WTC11 (cell line): ENCODE measurements around the gene CUL4A. TPM values are rescaled to one million over a fixed set of nuclear protein-coding genes. Genes with fewer than 3 reads are reported as not detected.

ENCODE experiments used
- ATF3 ChIP-seq: sonication (generic); formaldehyde crosslinking; conservative IDR thresholded peaks from 2 replicates; pipeline ENCODE4 v1.8.1; 2022; ENCODE audit warnings: mild to moderate bottlenecking, missing genetic modification reagents
- ATF6 ChIP-seq: sonication (generic); formaldehyde crosslinking; IDR thresholded peaks from 2 replicates; pipeline ENCODE4 v1.8.1; 2023; ENCODE audit warnings: mild to moderate bottlenecking, missing genetic modification reagents
- CDX4 ChIP-seq: fragments of 250-450 bp; sonication (Bioruptor Pico); IDR thresholded peaks from 2 replicates; pipeline ENCODE4 v1.9.0; 2021; ENCODE audit warnings: moderate library complexity, mild to moderate bottlenecking, inconsistent platforms, borderline replicate concordance
- E2F5 ChIP-seq: sonication (generic); formaldehyde crosslinking; IDR thresholded peaks from 2 replicates; pipeline ENCODE4 v1.8.1; 2022; ENCODE audit warnings: mild to moderate bottlenecking, moderate library complexity, missing genetic modification reagents
- EMX1 ChIP-seq: fragments of 250-450 bp; sonication (Bioruptor Pico); IDR thresholded peaks from 2 replicates; pipeline ENCODE4 v1.8.0; 2021; ENCODE audit warnings: mild to moderate bottlenecking
- ESRRA ChIP-seq: sonication (generic); formaldehyde crosslinking; IDR thresholded peaks from 2 replicates; pipeline ENCODE4 v1.8.1; 2022; ENCODE audit warnings: mild to moderate bottlenecking, missing genetic modification reagents, borderline replicate concordance
- FOXK1 ChIP-seq: sonication (generic); formaldehyde crosslinking; IDR thresholded peaks from 2 replicates; pipeline ENCODE4 v1.8.0; 2022; ENCODE audit warnings: mild to moderate bottlenecking, moderate library complexity, missing genetic modification reagents
- FOXP1 ChIP-seq: sonication (generic); formaldehyde crosslinking; IDR thresholded peaks from 2 replicates; pipeline ENCODE4 v1.8.0; 2022; ENCODE audit warnings: missing genetic modification reagents, mild to moderate bottlenecking, moderate library complexity, borderline replicate concordance
- FOXP4 ChIP-seq: sonication (generic); formaldehyde crosslinking; IDR thresholded peaks from 2 replicates; pipeline ENCODE4 v1.8.0; 2022; ENCODE audit warnings: mild to moderate bottlenecking, missing genetic modification reagents
- GABPB1 ChIP-seq: sonication (generic); formaldehyde crosslinking; IDR thresholded peaks from 2 replicates; pipeline ENCODE4 v1.8.1; 2023; ENCODE audit warnings: mild to moderate bottlenecking, missing genetic modification reagents
- HMGXB4 ChIP-seq: sonication (generic); formaldehyde crosslinking; IDR thresholded peaks from 2 replicates; pipeline ENCODE4 v1.8.1; 2023; ENCODE audit warnings: mild to moderate bottlenecking, moderate library complexity, missing genetic modification reagents
- MYBL2 ChIP-seq: sonication (generic); formaldehyde crosslinking; IDR thresholded peaks from 2 replicates; pipeline ENCODE4 v1.8.1; 2023; ENCODE audit warnings: mild to moderate bottlenecking, moderate library complexity, missing genetic modification reagents
- PRDM15 ChIP-seq: sonication (generic); formaldehyde crosslinking; IDR thresholded peaks from 2 replicates; pipeline ENCODE4 v1.8.0; 2022; ENCODE audit warnings: missing genetic modification reagents
- PRRX2 ChIP-seq: fragments of 250-450 bp; sonication (Bioruptor Pico); IDR thresholded peaks from 2 replicates; pipeline ENCODE4 v1.8.0; 2021; ENCODE audit warnings: mild to moderate bottlenecking
- SMAD3 ChIP-seq: sonication (generic); formaldehyde crosslinking; IDR thresholded peaks from 2 replicates; pipeline ENCODE4 v1.8.0; 2022; ENCODE audit warnings: missing genetic modification reagents, mild to moderate bottlenecking, borderline replicate concordance
- SP1 ChIP-seq: sonication (generic); formaldehyde crosslinking; conservative IDR thresholded peaks from 2 replicates; pipeline ENCODE4 v1.8.1; 2022; ENCODE audit warnings: missing genetic modification reagents
- STAT6 ChIP-seq: sonication (generic); formaldehyde crosslinking; conservative IDR thresholded peaks from 2 replicates; pipeline ENCODE4 v1.8.1; 2023; ENCODE audit warnings: mild to moderate bottlenecking, low read depth, missing genetic modification reagents, moderate library complexity
- TEAD4 ChIP-seq: sonication (generic); formaldehyde crosslinking; IDR thresholded peaks from 2 replicates; pipeline ENCODE4 v1.8.0; 2022; ENCODE audit warnings: mild to moderate bottlenecking, missing genetic modification reagents
- ZNF219 ChIP-seq: sonication (generic); formaldehyde crosslinking; IDR thresholded peaks from 2 replicates; pipeline ENCODE4 v1.8.0; 2023; ENCODE audit warnings: missing genetic modification reagents, mild to moderate bottlenecking, borderline replicate concordance
- ZNF263 ChIP-seq: sonication (generic); formaldehyde crosslinking; IDR thresholded peaks from 2 replicates; pipeline ENCODE4 v1.8.1; 2022; ENCODE audit warnings: low read depth, mild to moderate bottlenecking, moderate library complexity, missing genetic modification reagents
- ZNF396 ChIP-seq: fragments of 250-450 bp; sonication (Bioruptor Pico); IDR thresholded peaks from 2 replicates; pipeline ENCODE4 v1.8.0; 2021; ENCODE audit warnings: mild to moderate bottlenecking, moderate library complexity, borderline replicate concordance
- ZNF671 ChIP-seq: fragments of 250-450 bp; sonication (Bioruptor Pico); IDR thresholded peaks from 2 replicates; pipeline ENCODE4 v1.8.0; 2021; ENCODE audit warnings: mild to moderate bottlenecking
- ZSCAN18 ChIP-seq: fragments of 250-450 bp; sonication (Bioruptor Pico); IDR thresholded peaks from 2 replicates; pipeline ENCODE4 v2.1.2; 2022; ENCODE audit warnings: mild to moderate bottlenecking, moderate library complexity
- total RNA-seq: library from RNA; stranded (reverse); gene quantifications from 3 replicates; pipeline ENCODE4 v1.2.3, GENCODE V29; 2021

Gene CUL4A
- total RNA-seq, 1 experiment from 2014 or later = 99.9 TPM

GRCh38 chr13:113296823-113297369 is 87.5 kb downstream of the CUL4A start, which contains the start of gene LAMP1 (continued):
- TF ChIP-seq FOXP1 (peak; percentile 100), SMAD3 (CRISPR knock-in tag) (peak; percentile 99), STAT6 (CRISPR knock-in tag) (peak; percentile 89; the same call in 1 of the 2 replicates), EMX1 (CRISPR knock-in tag) (0 out of 2 replicates have a peak, but pooled peaks have one; percentile 49), GABPB1 (CRISPR knock-in tag) (peak; percentile 82), ZNF671 (CRISPR knock-in tag) (no peak), FOXP4 (CRISPR knock-in tag) (peak; percentile 99), CDX4 (no peak), SP1 (CRISPR knock-in tag) (peak; percentile 98), PRRX2 (CRISPR knock-in tag) (no peak), ESRRA (CRISPR knock-in tag) (peak; percentile 99), MYBL2 (peak; percentile 98), ATF3 (peak; percentile 98), ZNF263 (CRISPR knock-in tag) (no peak; the same call in 1 of the 2 replicates), ATF6 (CRISPR knock-in tag) (no peak), HMGXB4 (CRISPR knock-in tag) (peak; percentile 88), FOXK1 (CRISPR knock-in tag) (peak; percentile 99), TEAD4 (peak; percentile 97), PRDM15 (CRISPR knock-in tag) (peak; percentile 80), ZNF219 (peak; percentile 97), E2F5 (peak; percentile 99), ZNF396 (no peak), ZSCAN18 (CRISPR knock-in tag) (no peak)
